Brain microvascular endothelial cell (primary cell): ENCODE results near the gene ERC1.
A peak's percentile ranks its signal among the peaks of the same experiment; 100 is the strongest.
"Not testable (repeated sequence)": the region's sequence is repeated elsewhere in the genome, so short reads cannot be mapped to it uniquely, and the experiment has no call there.

Experiments used
- DNase-seq: peaks from one replicate; pipeline ENCODE4 v3.0.0-alpha.2; 2020
- H3K27ac ChIP-seq: fragments of 250-450 bp; sonication (Bioruptor Pico); 2 replicates; pipeline ENCODE4 v1.5.1; 2020; ENCODE audit warnings: mild to moderate bottlenecking, moderate library complexity
- H3K27me3 ChIP-seq: fragments of 250-450 bp; sonication (Bioruptor Pico); replicated peaks from 2 replicates; pipeline ENCODE4 v1.5.1; 2020; ENCODE audit warnings: mild to moderate bottlenecking
- H3K36me3 ChIP-seq: fragments of 250-450 bp; sonication (Bioruptor Pico); replicated peaks from 2 replicates; pipeline ENCODE4 v1.5.1; 2020; ENCODE audit warnings: mild to moderate bottlenecking
- H3K4me3 ChIP-seq: 2 replicates; pipeline ENCODE4 v1.5.1; 2011; ENCODE audit warnings: low read depth, mild to moderate bottlenecking, control low read depth, low read length, moderate library complexity
- CTCF ChIP-seq: IDR thresholded peaks from 2 replicates; pipeline ENCODE4 v1.5.1; 2011; ENCODE audit warnings: low read depth, mild to moderate bottlenecking, moderate library complexity, low read length, control low read depth, inconsistent platforms; ENCODE audit errors: missing control alignments
- in situ Hi-C: cut with HindIII; loops from 2 replicates; pipeline ENCODE4 v1.10.0; 2017; ENCODE audit warnings: low sequenced_read_pairs, low pct_ligation_motif_present

ERC1 gene

GRCh38 chr12:1348606-1349005 lies 357.6 kb downstream of the ERC1 start:
- TF ChIP-seq CTCF: no peak
- no peak overlapping the region for H3K4me3 ChIP-seq
- H3K27ac ChIP-seq: no peak overlapping the region
- no peaks in the 10 kb centered on the region for H3K36me3 ChIP-seq
- no peak for DNase-seq
- in situ Hi-C loops: no loop called here
- no peaks in the 10 kb centered on the region for H3K27me3 ChIP-seq

GRCh38 chr12:1350055-1350933 lies 359.3 kb downstream of the ERC1 start:
- in situ Hi-C loops: no loop called here
- H3K4me3 ChIP-seq: no peak overlapping the region
- H3K36me3 ChIP-seq: no peaks in the 10 kb centered on the region
- H3K27me3 ChIP-seq: no peaks in the 10 kb centered on the region
- peak overlapping the region; percentile 66 for H3K27ac ChIP-seq
- DNase-seq: peak; percentile 74
- TF ChIP-seq CTCF: no peak

- in situ Hi-C loops: no loop called here
Observed at GRCh38 chr12:1350934-1351240, 359.9 kb downstream of the ERC1 start.

GRCh38 chr12:1351926-1352325 lies 360.9 kb downstream of the ERC1 start:
- TF ChIP-seq CTCF: no peak
- H3K27me3 ChIP-seq: no peaks in the 10 kb centered on the region
- H3K27ac ChIP-seq: no peak overlapping the region
- no peaks in the 10 kb centered on the region for H3K36me3 ChIP-seq
- in situ Hi-C loops: no loop called here
- H3K4me3 ChIP-seq: no peak overlapping the region
- DNase-seq: no peak

More at GRCh38 chr12:1350934-1351240, 359.9 kb downstream of the ERC1 start:
- H3K27me3 ChIP-seq: no peaks in the 10 kb centered on the region
- DNase-seq: no peak
- H3K4me3 ChIP-seq: no peak overlapping the region
- TF ChIP-seq CTCF: no peak
- H3K36me3 ChIP-seq: no peaks in the 10 kb centered on the region
- H3K27ac ChIP-seq: peak overlapping the region; percentile 66

- Histone ChIP-seq H3K27me3 (no peaks in the 10 kb centered on the region), H3K27ac (no peak overlapping the region), H3K4me3 (no peak overlapping the region), H3K36me3 (no peaks in the 10 kb centered on the region)
- in situ Hi-C loops: no loop called here
- DNase-seq: no peak
- TF ChIP-seq CTCF: no peak
Observed at GRCh38 chr12:1353451-1353850, 362.4 kb downstream of the ERC1 start.

GRCh38 chr12:1355396-1355795 lies 364.4 kb downstream of the ERC1 start:
- DNase-seq: no peak
- Histone ChIP-seq H3K4me3 (no peak overlapping the region), H3K27me3 (no peaks in the 10 kb centered on the region), H3K36me3 (no peaks in the 10 kb centered on the region), H3K27ac (no peak overlapping the region)
- in situ Hi-C loops: no loop called here
- TF ChIP-seq CTCF: no peak

- DNase-seq, in situ Hi-C loops, H3K27me3 ChIP-seq, H3K27ac ChIP-seq, H3K36me3 ChIP-seq, H3K4me3 ChIP-seq: not testable (repeated sequence)
Observed at GRCh38 chr12:1355871-1356270, 364.8 kb downstream of the ERC1 start.
